ENCODE measurements around the gene PARD3. TPM values are rescaled to one million over a fixed set of nuclear protein-coding genes. Genes with fewer than 3 reads are reported as not detected.

The PARD3 gene
- total RNA-seq, 3 donors from 2014 or later (not counting 1 experiment from before 2014, with no cell fraction given): 0.14 to 0.49 (median 0.38) TPM

DNA sequence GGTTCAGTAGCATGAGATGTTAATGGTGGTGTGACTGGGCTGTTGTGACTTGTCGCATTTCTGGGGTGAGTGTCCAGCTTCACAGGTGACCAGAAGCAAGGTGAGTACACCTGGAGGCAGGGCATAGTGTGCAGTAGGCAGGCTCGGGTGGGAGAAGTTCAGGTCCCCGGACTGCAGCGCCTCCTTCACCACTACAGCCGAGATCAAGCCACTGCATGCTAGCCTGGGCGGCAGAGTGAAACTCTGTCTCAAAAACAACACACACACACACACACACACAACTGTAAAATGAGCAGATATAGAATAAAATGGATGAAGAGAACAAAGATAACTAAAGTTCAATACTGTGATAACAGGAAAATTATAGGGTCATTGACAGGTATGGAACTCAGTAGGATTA, 11.1 kb upstream of the PARD3 start:
- WGBS (ENCODE audit: insufficient coverage): 83% methylated on average over 4 of the region's 6 CpGs
- Histone ChIP-seq H3K4me3 (ENCODE audit: low read length) (no peak overlapping the region), H3K36me3 (ENCODE audit: control insufficient read depth, insufficient read depth, low read length) (no peaks in the 10 kb centered on the region), H3K27ac (ENCODE audit: low read length) (no peak overlapping the region), H3K4me1 (ENCODE audit: control insufficient read depth, insufficient read depth, low read length) (no peaks in the 10 kb centered on the region), H3K27me3 (ENCODE audit: control insufficient read depth, insufficient read depth, low read length) (no peaks in the 10 kb centered on the region), H3K9me3 (ENCODE audit: control insufficient read depth, insufficient read depth, low read length) (no peaks in the 10 kb centered on the region)
- no peaks in the 10 kb centered on the region for H3K36me3 Mint-ChIP-seq
- intact Hi-C loops (cut with micrococcal nuclease): no loop called here
- TF ChIP-seq, protein P1, sequence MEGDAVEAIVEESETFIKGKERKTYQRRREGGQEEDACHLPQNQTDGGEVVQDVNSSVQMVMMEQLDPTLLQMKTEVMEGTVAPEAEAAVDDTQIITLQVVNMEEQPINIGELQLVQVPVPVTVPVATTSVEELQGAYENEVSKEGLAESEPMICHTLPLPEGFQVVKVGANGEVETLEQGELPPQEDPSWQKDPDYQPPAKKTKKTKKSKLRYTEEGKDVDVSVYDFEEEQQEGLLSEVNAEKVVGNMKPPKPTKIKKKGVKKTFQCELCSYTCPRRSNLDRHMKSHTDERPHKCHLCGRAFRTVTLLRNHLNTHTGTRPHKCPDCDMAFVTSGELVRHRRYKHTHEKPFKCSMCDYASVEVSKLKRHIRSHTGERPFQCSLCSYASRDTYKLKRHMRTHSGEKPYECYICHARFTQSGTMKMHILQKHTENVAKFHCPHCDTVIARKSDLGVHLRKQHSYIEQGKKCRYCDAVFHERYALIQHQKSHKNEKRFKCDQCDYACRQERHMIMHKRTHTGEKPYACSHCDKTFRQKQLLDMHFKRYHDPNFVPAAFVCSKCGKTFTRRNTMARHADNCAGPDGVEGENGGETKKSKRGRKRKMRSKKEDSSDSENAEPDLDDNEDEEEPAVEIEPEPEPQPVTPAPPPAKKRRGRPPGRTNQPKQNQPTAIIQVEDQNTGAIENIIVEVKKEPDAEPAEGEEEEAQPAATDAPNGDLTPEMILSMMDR (IDR thresholded peaks at IDR 0.05): no peak
- ATAC-seq: no peak
- H3K4me1 Mint-ChIP-seq: no peaks in the 10 kb centered on the region
- DNase-seq: no peak
- no peak overlapping the region for H3K27ac Mint-ChIP-seq
- no peaks in the 10 kb centered on the region for H3K9me3 Mint-ChIP-seq
- no peak overlapping the region for H3K4me3 Mint-ChIP-seq
- H3K27me3 Mint-ChIP-seq (ENCODE audit: low read depth in 2 of 2): peaks cover 0 to 13% of the 10 kb centered on the region in 2 donors

DNA sequence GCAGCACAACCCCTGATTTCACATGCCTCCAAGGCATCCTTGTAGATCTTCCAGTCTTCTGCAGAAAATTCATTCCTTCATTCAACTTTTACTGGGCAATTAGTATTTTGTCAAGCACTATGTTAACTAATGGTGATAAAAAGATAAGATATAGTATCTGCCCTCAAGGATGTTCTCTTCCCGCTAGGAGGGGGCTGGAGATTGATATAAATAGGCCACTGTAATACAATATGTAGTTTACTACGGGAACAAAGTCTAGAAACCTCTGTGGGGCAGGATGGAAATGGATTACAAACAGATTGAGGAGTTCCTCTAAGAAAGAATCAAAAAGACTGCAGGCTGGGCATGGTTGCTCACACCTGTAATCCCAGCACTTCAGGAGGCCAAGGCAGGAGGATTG, 10.3 kb upstream of the PARD3 start:
- Histone ChIP-seq H3K27me3 (ENCODE audit: control insufficient read depth, insufficient read depth, low read length) (no peaks in the 10 kb centered on the region), H3K9me3 (ENCODE audit: control insufficient read depth, insufficient read depth, low read length) (no peaks in the 10 kb centered on the region), H3K4me3 (ENCODE audit: low read length) (no peak overlapping the region), H3K27ac (ENCODE audit: low read length) (no peak overlapping the region), H3K4me1 (ENCODE audit: control insufficient read depth, insufficient read depth, low read length) (no peaks in the 10 kb centered on the region), H3K36me3 (ENCODE audit: control insufficient read depth, insufficient read depth, low read length) (no peaks in the 10 kb centered on the region)
- intact Hi-C loops (cut with micrococcal nuclease): no loop called here
- no peak for DNase-seq
- Mint-ChIP-seq H3K27ac (no peak overlapping the region), H3K36me3 (no peaks in the 10 kb centered on the region), H3K4me3 (no peak overlapping the region), H3K27me3 (ENCODE audit: low read depth in 2 of 2) (peaks cover 0 to 13% of the 10 kb centered on the region in 2 donors), H3K9me3 (no peaks in the 10 kb centered on the region), H3K4me1 (no peaks in the 10 kb centered on the region)
- no peak for ATAC-seq
- WGBS (ENCODE audit: insufficient coverage): 89% methylated on average over 2 of the region's 2 CpGs
- TF ChIP-seq, protein P1 (IDR thresholded peaks at IDR 0.05): no peak

DNA sequence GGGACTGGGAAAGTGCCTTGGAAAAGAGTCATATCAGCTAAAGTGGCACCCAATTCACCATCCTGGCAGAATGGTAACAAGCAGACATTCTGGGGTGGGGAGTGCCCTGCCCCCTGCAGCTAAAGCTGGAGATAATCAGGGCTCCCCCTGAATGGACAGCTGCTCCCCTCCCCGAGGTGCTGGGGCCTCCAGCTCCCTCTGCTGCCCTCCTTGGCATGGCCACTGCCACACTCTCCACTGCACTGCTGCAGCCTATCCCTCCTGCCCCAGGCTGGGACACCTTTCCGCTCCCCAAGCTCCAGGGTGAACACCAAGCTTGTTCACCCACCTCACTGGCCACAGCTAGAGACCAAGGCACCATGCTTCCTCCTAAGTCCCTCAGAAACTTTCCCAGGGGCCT, 9.8 kb upstream of the PARD3 start:
- Histone ChIP-seq H3K9me3 (ENCODE audit: control insufficient read depth, insufficient read depth, low read length) (no peaks in the 10 kb centered on the region), H3K36me3 (ENCODE audit: control insufficient read depth, insufficient read depth, low read length) (no peaks in the 10 kb centered on the region), H3K4me1 (ENCODE audit: control insufficient read depth, insufficient read depth, low read length) (no peaks in the 10 kb centered on the region), H3K27ac (ENCODE audit: low read length) (no peak overlapping the region), H3K4me3 (ENCODE audit: low read length) (no peak overlapping the region), H3K27me3 (ENCODE audit: control insufficient read depth, insufficient read depth, low read length) (no peaks in the 10 kb centered on the region)
- ATAC-seq (no peak), DNase-seq (no peak)
- Mint-ChIP-seq H3K27me3 (ENCODE audit: low read depth in 2 of 2) (peaks cover 0 to 13% of the 10 kb centered on the region in 2 donors), H3K4me3 (no peak overlapping the region), H3K27ac (no peak overlapping the region), H3K36me3 (no peaks in the 10 kb centered on the region), H3K4me1 (no peaks in the 10 kb centered on the region), H3K9me3 (no peaks in the 10 kb centered on the region)
- WGBS (ENCODE audit: insufficient coverage): 61% methylated on average over 2 of the region's 2 CpGs
- TF ChIP-seq, protein P1 (IDR thresholded peaks at IDR 0.05): no peak
- intact Hi-C loops (cut with micrococcal nuclease): no loop called here
